MM.1S (cell line): Measurements from ENCODE around the gene PPARD.

ENCODE experiments used
- CTCF ChIP-seq: fragments of 300-600 bp; sonication (generic); IDR thresholded peaks from 2 replicates; pipeline ENCODE4 v1.5.1; 2016; ENCODE audit warnings: antibody characterized with exemption, low read length, mixed read lengths
- EZH2 ChIP-seq: fragments of 300-600 bp; sonication (generic); optimal IDR thresholded peaks from 2 replicates; pipeline ENCODE3; 2017; ENCODE audit warnings: low read depth, mild to moderate bottlenecking, antibody characterized with exemption, low read length, mixed read lengths

GRCh38 chr6:35473850-35474130 is 131.4 kb downstream of the PPARD start:
- TF ChIP-seq CTCF (no peak), EZH2 (no peak)
